G401 (cell line): ENCODE data around the gene RNF150. TPM values are rescaled to one million over a fixed set of nuclear protein-coding genes. Genes with fewer than 3 reads are reported as not detected.

Experiments used
- DNase-seq: peaks from one replicate; pipeline ENCODE4 v3.0.0-alpha.2; 2015; ENCODE audit warnings: low spot score
- in situ Hi-C: cut with HindIII; loops from 2 replicates; pipeline ENCODE4 v1.10.0; 2016; ENCODE audit warnings: low sequenced_read_pairs, mixed read lengths
- total RNA-seq: library from RNA; depleted of rRNA; stranded (reverse); fragments of >200 nt; shearing (Covaris generic); gene quantifications from 2 replicates; pipeline ENCODE4 v1.2.3, GENCODE V29; 2014

Gene RNF150
- total RNA-seq, 1 experiment from 2014 or later = 0.85 TPM

DNA sequence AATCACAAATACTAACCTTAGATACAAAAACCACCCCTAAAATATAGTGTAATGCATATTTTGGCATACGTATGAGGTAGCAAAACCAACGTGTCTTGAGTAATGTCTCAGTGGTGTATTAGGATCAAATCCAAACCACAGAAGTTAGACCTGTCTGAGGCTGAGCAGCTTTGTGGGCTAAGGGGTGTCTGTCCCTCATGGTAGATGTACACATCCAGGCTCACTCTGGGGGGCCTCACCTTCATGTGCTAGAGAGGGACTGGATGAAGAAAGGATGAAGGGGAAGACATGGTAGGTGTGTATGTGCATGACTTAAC, 189.1 kb downstream of the RNF150 start:
- no peak for DNase-seq
- in situ Hi-C loops = no loop called here

DNA sequence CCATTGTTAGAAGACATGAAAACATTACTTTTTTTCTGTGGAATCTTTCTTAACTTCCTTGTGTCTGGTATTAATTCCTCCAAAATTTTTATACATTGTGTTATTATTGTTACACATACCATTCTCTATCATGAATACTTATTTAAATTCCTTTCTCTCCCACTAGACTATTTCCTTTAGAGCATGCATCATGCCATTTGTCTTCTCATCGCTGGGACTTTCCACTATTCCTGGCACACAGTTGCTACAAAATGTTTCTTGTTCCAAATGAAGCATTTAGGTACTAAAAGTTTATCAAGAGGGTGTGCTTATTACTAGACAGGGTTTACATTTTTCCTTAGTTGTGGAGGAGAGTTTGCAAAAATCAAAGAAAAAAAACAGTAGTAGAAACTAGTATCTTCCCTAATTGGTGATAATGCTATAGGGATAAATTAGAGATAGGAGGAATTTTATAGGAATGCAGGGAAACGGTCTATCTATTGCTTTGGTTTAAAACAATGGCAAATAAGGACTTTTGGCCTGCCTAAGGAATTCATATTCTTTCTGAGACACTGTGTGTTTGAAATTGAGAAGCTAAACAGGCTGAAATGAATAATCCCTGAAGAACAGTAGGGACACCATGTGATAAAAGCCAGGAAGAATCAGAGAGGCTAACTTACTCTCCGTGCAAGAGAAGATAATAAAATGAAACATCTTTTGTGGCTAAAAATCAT, 189.6 kb downstream of the RNF150 start:
- DNase-seq = no peak
- in situ Hi-C loops = no loop called here

DNA sequence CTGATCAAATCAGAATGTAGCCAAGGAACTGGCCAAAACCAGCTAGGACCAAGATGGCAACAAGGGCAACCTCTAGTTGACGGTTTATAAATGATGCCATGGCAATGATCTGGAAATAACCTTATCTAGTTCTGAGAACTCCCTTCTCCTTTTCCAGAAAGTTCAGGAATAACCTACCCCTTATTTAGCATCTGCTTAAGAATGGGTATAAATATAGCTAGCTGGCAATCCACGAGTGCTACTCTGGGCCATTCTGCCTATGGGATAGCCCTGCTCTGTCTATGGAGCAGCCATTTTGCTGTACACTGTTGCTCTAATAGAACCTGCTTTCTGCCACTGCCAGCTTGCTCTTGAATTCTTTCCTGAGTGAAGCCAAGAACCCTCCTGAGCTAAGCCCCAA, 192.7 kb downstream of the RNF150 start:
- no peak for DNase-seq
- in situ Hi-C loops = no loop called here

DNA sequence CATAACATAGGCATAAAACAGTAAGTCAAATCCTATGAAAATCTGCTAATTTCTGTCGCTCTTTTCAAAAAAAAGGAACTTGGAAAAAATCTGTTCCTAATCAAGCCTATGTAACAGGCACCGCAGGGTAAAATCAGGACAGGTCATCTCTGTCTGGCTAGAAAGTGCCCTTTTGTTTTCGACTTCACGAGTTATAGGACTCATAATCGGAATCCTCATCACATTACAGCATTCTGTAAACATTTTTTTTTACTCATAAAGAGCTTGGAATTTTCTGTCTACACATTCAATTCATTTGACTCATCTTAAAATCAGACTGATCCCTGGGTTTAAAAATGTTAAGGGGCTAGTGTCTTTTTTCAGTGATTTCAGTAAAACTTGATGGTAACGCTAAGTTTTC, 195.4 kb downstream of the RNF150 start:
- in situ Hi-C loops = no loop called here
- no peak for DNase-seq

DNA sequence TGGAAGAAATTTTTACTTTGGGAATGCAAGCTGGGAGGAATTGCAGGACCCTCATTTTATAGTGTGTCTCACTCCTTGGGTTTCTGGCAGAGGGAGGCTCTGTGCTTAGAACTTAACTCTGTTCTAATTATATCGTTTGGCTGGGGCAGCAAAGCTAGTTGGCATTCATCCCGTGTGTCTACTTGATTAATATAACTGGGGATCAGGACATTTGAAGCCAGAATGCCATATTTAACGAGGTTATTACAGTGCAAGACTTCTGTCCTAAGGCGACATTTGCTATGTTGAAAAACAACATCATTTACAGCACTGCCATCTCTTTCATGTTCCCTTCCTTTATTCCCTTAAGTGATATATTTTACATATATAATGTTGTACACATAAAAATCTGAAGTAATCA, 198.0 kb downstream of the RNF150 start:
- DNase-seq = peak; percentile 87
- in situ Hi-C loops = no loop called here

DNA sequence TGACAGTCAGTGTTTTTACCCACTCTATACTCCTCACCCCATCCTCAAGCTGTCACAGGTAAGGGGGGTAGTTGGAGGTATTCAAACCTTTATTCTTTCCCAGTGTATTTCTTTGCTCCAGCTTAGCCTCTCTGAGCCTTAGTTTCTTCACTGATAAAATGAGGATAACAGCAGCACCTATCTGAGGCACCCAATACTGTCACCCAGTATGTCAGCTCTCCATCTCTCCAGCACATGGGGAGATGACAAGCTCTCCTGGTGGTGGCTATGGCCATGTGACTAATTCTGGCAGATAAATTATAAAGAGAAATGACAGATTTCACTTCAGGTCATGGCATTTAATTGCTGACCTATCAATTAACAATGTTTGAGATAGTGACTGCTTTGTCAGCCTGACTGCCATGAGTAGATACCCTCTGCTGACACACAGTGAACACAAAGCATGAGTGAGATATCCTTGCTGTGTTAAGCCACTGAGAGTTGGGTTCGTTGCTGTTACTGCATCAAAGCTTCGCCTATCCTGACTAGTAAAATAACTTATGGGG, 200.7 kb downstream of the RNF150 start:
- in situ Hi-C loops = no loop called here
- no peak for DNase-seq

DNA sequence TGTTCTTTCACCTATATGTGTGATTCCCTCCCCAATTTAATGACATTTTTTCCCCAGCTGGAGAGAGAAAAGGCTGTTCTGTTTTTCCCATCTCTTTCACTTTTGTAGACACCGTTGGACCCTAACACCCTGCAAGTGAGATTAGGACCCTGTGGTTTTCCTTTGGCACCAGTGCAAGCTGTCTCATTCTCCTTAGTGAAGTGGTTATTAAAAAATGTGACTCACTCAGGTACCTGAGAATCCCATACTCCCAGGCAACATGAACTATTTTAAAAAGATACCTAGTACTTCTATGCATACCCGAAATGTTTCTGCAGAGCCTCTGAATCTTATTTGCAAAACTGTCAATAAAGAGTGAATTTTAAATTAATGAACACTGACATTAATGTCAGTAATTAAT, 201.4 kb downstream of the RNF150 start:
- in situ Hi-C loops = no loop called here
- DNase-seq = no peak

DNA sequence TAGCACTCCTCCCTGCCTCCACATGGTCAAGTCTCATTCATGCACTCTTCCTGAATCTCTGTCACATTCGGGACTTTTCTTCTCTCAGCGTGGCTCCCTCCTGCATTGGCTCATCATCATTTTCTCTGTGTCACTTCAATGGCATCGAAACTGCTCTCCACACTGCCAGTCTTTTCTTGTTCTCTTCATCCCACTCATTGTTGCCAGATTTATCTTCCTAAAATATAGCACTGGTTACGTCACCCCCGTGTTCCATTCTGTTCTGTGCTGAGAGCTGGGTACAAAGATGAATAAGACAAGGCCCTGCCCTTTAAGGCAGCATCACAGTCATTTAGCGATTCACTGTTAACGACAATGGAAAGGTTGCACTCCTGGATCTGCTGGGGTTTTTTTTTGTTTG, 202.7 kb downstream of the RNF150 start:
- in situ Hi-C loops = no loop called here
- peak; percentile 95 for DNase-seq

DNA sequence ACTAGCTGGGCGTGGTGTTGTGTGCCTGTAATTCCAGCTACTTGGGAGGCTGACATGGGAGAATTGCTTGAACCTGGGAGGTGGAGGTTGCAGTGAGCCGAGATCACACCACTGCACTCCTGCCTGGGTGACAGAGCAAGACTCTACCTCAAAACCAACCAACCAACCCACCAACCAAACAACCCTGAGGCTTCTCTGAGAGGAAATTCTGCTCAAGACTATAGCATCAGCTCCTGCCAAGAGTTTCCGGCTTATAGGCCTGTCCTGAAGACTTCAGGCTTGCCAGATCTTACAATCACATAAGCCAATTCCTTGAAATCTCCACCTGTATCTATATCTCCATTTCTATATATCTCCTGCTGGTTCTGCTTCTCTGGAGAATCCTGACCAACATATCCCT, 203.3 kb downstream of the RNF150 start:
- in situ Hi-C loops = no loop called here
- DNase-seq = no peak

DNA sequence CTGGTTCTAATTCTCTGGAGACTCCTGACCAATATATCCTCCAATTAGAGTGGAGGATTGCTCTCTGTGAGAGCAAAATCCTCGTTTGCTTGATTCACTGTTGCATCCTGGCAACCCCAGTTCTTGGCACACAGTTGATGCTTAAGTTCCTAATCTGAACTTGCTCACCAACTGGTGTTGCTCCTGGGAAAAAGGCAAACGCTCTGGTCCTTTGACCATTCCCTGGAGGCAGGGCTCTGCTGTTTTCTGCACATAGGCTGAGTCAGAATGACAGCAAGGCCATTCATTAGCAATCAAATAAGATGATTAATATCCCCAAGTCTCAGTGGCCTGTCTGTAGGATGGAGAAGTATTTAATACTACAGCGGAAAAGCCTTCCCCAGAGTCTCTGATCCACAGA, 204.4 kb downstream of the RNF150 start:
- in situ Hi-C loops = no loop called here
- no peak for DNase-seq

DNA sequence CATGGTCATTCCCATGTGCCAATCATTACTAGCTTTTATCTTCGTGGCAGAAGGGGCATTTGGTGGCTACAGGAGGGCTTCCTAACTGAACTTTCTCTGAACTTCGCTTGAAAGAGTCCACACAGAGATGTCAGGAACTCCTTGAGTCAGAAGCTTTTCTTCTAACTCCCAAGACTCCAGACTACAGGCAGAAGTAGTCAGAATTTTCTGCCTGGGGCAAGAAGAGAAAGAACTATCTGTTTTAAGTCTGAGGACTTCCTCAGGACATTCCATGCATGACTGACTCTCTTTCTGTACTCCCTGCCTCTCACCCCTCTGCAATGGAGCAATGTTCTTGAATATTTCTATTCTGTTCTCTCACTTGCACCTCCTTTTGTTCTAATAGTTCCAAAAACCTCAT, 206.6 kb downstream of the RNF150 start:
- in situ Hi-C loops = no loop called here
- no peak for DNase-seq

DNA sequence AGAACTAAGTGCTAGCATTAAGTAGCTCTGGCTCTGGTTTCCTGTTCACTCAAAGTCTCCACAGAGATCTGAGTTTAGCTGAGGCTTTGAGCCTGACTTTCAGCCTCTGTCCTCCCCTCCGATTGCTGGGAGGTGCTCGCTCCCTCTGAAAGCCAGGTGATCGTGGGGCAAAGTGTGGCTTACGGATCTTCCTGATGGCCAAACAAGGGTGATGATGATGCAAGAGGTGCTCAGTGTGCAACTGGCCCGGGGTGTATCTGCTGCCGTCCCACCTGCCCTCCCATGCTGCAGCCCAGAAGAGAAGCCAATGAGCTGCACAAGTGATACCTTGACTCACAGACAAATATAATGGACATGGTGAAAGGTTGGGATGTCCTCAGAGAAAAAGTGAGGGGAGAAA, 207.9 kb downstream of the RNF150 start:
- no peak for DNase-seq
- in situ Hi-C loops = no loop called here

DNA sequence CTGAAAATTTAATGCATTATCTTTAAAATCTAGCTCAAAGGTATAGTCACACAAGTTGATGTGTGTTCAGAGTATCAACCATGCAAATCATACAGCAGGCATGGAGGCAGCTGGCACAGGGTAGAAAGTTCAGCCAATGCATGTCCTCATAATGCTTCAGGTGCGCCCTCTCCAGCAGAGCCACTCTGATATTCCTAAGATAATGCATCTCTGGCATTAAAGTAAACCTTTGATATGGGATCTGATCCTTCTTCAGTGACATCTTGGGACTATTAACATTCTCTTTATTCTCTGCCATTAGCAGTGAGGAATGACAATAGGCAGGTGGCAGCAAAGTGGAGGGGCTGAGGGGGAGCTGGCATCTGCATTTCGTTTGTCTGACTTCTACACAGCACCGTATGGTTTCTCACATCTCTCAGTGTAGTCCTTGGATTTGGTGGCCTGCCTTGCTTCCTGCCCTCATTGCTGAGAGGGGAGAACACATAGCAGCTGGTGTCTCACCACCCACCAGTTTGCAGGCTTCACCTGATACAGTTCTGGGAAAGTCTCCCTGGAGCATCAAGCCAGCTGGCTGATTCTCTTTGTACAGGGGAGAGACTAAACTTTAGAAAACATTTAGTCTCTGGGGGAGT, 208.4 kb downstream of the RNF150 start:
- in situ Hi-C loops = no loop called here
- peak; percentile 80 for DNase-seq

DNA sequence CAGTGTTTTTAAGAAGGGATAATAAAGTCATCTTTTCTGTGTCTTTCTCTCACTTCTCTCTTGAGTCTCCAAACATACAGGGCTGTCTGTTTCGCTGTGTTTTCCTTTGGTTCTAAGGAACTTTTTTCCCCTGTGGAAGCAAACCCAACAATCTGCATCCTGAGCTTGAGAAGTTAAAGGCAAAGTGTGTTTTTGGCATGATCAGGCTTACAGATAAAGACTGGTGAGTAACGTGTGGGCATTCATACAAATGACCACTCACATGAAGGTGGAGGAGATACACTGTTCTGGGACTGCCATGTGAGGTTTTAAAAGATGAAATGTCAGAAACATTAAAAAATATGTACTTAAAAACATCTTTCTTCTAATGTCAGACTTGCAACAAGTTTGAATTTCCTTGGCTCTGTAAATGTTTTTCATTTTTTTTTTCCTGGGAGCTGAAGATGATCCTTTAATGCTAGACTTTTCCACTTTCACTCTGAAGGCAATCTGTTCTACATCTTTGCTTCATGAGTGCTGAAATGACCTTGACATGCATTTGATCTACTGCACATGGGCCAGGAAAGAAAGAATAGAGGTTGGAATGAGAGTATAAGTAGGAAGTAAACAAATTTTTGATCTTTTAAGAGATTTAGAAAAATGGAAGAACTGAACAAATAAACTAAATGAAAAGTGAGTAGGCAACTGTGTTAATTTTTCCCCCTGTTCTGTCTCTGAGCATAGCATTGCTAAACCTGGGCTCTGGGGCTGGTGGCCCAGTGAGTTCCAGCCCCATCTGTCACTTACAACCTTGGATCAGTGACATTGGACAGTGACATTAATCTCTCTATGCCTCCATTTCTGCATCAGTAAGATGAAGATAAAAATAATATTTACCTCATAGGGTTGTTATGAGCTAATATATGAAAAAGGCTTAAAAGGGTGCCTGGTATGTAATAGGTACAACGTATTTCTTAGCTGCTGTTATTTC, 226.0 kb downstream of the RNF150 start:
- in situ Hi-C loops = no loop called here

DNA sequence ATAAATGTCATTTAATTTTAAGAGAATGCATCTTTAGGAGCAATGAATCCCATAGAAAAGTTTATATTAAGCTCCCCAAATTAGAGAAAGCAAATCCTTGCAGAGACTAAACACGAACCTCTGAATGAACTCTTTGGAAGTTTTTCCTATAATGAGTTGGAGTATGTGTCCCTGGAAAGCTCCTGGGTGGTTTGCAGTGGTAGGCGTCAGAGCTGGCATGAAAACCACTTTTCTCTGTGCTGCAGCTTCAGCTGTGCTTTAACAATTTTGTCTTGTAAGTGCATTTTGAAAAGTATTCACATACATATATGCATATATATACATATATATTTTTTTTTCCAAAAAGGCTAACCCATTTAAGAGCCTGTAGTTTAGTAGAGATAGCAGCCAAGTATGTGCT, 228.4 kb downstream of the RNF150 start:
- in situ Hi-C loops = no loop called here
- DNase-seq = no peak

More for the DNA sequence above, 226.0 kb downstream of the RNF150 start:
- DNase-seq = peak; percentile 86

DNA sequence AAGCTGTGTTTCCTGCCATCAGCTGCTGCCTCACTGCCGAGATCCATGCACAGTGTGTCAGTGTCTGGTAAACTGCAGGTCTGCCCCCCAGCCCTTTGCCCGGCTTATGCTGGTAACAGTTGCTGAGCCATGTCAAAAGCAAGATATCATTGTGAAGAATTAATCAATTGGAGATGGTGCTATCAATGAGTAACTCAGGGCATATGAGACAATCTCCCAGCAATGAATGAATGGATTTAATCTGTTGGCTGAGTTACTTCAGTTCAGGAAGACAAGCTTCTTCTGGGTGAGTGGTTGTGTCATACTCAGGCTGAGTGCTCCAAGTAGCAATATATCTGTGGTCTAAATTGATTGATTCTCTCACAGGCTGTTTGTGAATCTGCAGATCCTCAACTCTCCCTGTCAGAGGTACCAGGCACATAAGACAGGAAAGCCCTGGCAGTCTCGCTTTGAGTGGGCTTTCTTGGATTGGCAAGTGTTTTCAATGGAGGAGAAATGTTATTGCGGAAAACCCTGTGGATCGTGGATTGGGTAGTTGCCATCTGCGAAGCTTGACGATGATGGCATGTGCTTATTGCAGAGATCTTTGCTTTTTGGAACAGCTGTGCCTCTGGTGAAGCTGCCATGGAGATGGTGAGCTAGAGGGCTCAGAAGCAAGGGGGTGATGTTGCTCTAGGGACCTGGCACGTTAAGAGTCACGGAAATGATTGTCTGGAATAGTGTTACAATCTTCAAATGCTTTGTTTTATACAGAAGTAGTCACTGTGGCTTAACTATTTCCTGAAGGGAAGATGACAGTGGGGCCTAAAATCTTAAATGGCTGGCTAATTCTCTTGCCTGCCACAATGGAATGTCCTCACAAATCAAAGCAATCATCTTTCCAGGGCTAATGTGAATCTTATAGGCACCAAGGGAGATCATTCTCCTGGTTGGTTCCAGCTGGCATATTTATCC, 229.5 kb downstream of the RNF150 start:
- DNase-seq = no peak
- in situ Hi-C loops = no loop called here

DNA sequence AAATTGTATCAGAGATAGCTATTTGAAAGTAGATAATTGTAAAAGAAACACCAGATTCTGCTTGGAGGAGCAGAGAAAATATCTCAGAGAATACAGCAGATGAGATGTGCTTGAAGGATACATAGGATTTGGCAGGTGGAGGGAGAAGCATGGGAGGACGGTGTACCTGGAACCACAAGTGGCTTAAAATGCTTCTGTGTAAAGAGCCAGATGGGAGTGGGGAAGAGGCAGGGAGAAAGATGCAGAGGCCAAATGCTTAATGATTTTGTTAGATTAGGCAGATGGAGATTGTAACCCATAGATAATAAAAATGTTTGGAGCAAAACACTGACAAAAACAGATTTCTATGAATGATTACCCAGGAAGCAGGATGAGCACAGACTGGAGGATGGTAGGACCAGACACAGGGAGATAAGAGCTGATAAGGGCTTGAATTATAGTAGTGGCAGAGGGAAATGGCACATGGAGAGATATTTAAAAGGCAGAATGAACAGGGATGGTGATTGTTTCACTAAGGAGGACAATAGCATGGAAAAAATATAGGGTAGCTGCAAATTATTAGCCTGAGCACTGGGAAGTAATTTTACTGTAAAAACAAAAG, 231.4 kb downstream of the RNF150 start:
- DNase-seq = peak; percentile 77

DNA sequence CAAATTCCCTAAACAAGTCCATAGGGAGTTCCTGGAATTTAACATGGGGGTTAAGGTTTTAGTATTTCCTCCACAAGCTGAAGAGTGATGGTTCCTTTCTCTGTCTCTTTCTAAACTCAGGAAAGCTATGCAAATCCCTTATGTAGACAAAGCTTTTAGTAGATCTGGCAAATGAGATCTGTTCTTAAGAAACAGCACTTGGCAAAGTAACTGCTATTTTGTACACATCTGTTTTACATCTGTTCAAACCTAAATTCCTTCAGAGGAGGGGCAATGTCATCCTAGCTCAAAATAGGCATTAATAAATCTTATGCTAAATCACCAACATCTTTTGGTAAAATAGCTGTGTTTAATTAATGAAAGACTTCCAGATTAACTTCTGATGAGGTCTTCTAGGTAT, 239.3 kb downstream of the RNF150 start:
- no peak for DNase-seq
- in situ Hi-C loops = no loop called here

More for the DNA sequence above, 231.4 kb downstream of the RNF150 start:
- in situ Hi-C loops = no loop called here
